H9 (cell line): ENCODE measurements around the gene SFMBT1. TPM values are rescaled to one million over a fixed set of nuclear protein-coding genes. Genes with fewer than 3 reads are reported as not detected.

ENCODE experiments used
- DNase-seq: peaks from one replicate; pipeline ENCODE4 v3.0.0-alpha.2; 2017
- H2AFZ ChIP-seq: one replicate; pipeline ENCODE4 v1.6.1; 2013; ENCODE audit warnings: mild to moderate bottlenecking, low read length, control low read depth, moderate library complexity
- H2AK5ac ChIP-seq: 2 replicates; pipeline ENCODE4 v1.6.1; 2013; ENCODE audit warnings: low read length, control low read depth, mixed read lengths; ENCODE audit not compliant: insufficient read length
- H2BK120ac ChIP-seq: one replicate; pipeline ENCODE4 v1.6.1; 2013; ENCODE audit warnings: low read depth, mild to moderate bottlenecking, low read length, control low read depth, inconsistent platforms; ENCODE audit not compliant: poor library complexity, severe bottlenecking
- H2BK12ac ChIP-seq: 2 replicates; pipeline ENCODE4 v1.6.1; 2013; ENCODE audit warnings: low read length, control low read depth, mixed read lengths, low read depth; ENCODE audit not compliant: insufficient read length
- H2BK15ac ChIP-seq: 2 replicates; pipeline ENCODE4 v1.6.1; 2013; ENCODE audit warnings: low read depth, low read length, control low read depth
- H2BK20ac ChIP-seq: one replicate; pipeline ENCODE4 v1.6.1; 2013; ENCODE audit warnings: low read depth, mild to moderate bottlenecking, low read length, control low read depth, inconsistent platforms; ENCODE audit not compliant: poor library complexity, severe bottlenecking
- H2BK5ac ChIP-seq: 2 replicates; pipeline ENCODE4 v1.6.1; 2013; ENCODE audit warnings: low read length, control low read depth, mixed read lengths; ENCODE audit not compliant: insufficient read length
- H3K14ac ChIP-seq: 2 replicates; pipeline ENCODE4 v1.6.1; 2013; ENCODE audit warnings: low read length, control low read depth; ENCODE audit not compliant: insufficient read depth
- H3K18ac ChIP-seq: 2 replicates; pipeline ENCODE4 v1.6.1; 2013; ENCODE audit warnings: low read depth, mild to moderate bottlenecking, mixed read lengths, low read length, control low read depth; ENCODE audit not compliant: insufficient read length
- H3K23ac ChIP-seq: 2 replicates; pipeline ENCODE4 v1.6.1; 2013; ENCODE audit warnings: low read length, control low read depth, mixed read lengths, low read depth; ENCODE audit not compliant: insufficient read length
- H3K23me2 ChIP-seq: 2 replicates; pipeline ENCODE4 v1.6.1; 2013; ENCODE audit warnings: low read depth, mild to moderate bottlenecking, mixed read lengths, low read length, control low read depth; ENCODE audit not compliant: insufficient read length, poor library complexity, severe bottlenecking
- H3K27ac ChIP-seq: 2 replicates; pipeline ENCODE4 v1.5.1; 2013; ENCODE audit warnings: low read length, control low read depth, mixed read lengths, low read depth; ENCODE audit not compliant: insufficient read length
- H3K27me3 ChIP-seq: 2 replicates; pipeline ENCODE4 v1.6.1; 2013; ENCODE audit warnings: low read length, control low read depth, inconsistent platforms; ENCODE audit not compliant: insufficient read depth
- H3K4ac ChIP-seq: 2 replicates; pipeline ENCODE4 v1.6.1; 2013; ENCODE audit warnings: low read depth, mild to moderate bottlenecking, control low read depth, inconsistent platforms, low read length, moderate library complexity
- H3K4me1 ChIP-seq: 2 replicates; pipeline ENCODE4 v1.6.1; 2013; ENCODE audit warnings: low read length, control low read depth, inconsistent platforms; ENCODE audit not compliant: insufficient read depth
- H3K4me2 ChIP-seq: 2 replicates; pipeline ENCODE4 v1.6.1; 2013; ENCODE audit warnings: low read length, control low read depth, mixed read lengths; ENCODE audit not compliant: insufficient read length, insufficient read depth
- H3K56ac ChIP-seq: 2 replicates; pipeline ENCODE4 v1.6.1; 2013; ENCODE audit warnings: low read depth, mild to moderate bottlenecking, mixed read lengths, low read length, control low read depth; ENCODE audit not compliant: insufficient read length
- H3K79me1 ChIP-seq: 2 replicates; pipeline ENCODE4 v1.6.1; 2013; ENCODE audit warnings: low read depth, mild to moderate bottlenecking, moderate library complexity, low read length, control low read depth, inconsistent platforms; ENCODE audit not compliant: insufficient read depth, poor library complexity, severe bottlenecking
- H3K79me2 ChIP-seq: 2 replicates; pipeline ENCODE4 v1.6.1; 2013; ENCODE audit warnings: low read length, control low read depth, inconsistent platforms; ENCODE audit not compliant: insufficient read depth
- H3K9ac ChIP-seq: 2 replicates; pipeline ENCODE4 v1.6.1; 2013; ENCODE audit warnings: low read length, control low read depth, mixed read lengths; ENCODE audit not compliant: insufficient read length; ENCODE audit errors: extremely low read depth
- H3K9me3 ChIP-seq: one replicate; pipeline ENCODE4 v1.6.1; 2013; ENCODE audit warnings: low read depth, low read length, inconsistent platforms; ENCODE audit not compliant: control insufficient read depth
- H3T11ph ChIP-seq: one replicate; pipeline ENCODE4 v1.6.1; 2013; ENCODE audit warnings: mild to moderate bottlenecking, low read length, control low read depth, inconsistent platforms
- H4K20me1 ChIP-seq: one replicate; pipeline ENCODE4 v1.6.1; 2013; ENCODE audit not compliant: control insufficient read depth, insufficient read length, insufficient read depth
- H4K5ac ChIP-seq: 2 replicates; pipeline ENCODE4 v1.6.1; 2013; ENCODE audit warnings: low read depth, mild to moderate bottlenecking, mixed read lengths, low read length, control low read depth; ENCODE audit not compliant: insufficient read length
- H4K8ac ChIP-seq: replicated peaks from 2 replicates; pipeline ENCODE4 v1.6.1; 2013; ENCODE audit warnings: low read length, control low read depth, mixed read lengths, low read depth; ENCODE audit not compliant: insufficient read length
- H4K91ac ChIP-seq: 2 replicates; pipeline ENCODE4 v1.6.1; 2013; ENCODE audit warnings: low read depth, mild to moderate bottlenecking, moderate library complexity, mixed read lengths, low read length, control low read depth; ENCODE audit not compliant: insufficient read length
- H3K27ac Mint-ChIP-seq, 3 experiments: 2 replicates in 2 of 3; 3 replicates in 1 of 3; pipeline ENCODE4 v1.8.0; 2020 to 2021; ENCODE audit warnings: mixed read lengths in 3 of 3, mild to moderate bottlenecking in 1 of 3, moderate library complexity in 1 of 3
- H3K27me3 Mint-ChIP-seq: 2 replicates; pipeline ENCODE4 v1.8.0; 2021; ENCODE audit warnings: low read depth, mild to moderate bottlenecking, moderate library complexity, mixed read lengths
- H3K36me3 Mint-ChIP-seq, 3 experiments: 2 replicates in 2 of 3; 3 replicates in 1 of 3; pipeline ENCODE4 v1.8.0; 2020 to 2021; ENCODE audit warnings: low read depth in 3 of 3, mixed read lengths in 3 of 3; ENCODE audit not compliant: insufficient read depth in 1 of 3
- H3K4me1 Mint-ChIP-seq, 2 experiments: 2 replicates each; pipeline ENCODE4 v1.8.0; 2020; ENCODE audit warnings: mixed read lengths in 2 of 2
- H3K4me3 Mint-ChIP-seq, 2 experiments: 2 replicates in 1 of 2; 3 replicates in 1 of 2; pipeline ENCODE4 v1.8.0; 2020 to 2021; ENCODE audit warnings: mild to moderate bottlenecking in 2 of 2, mixed read lengths in 2 of 2, moderate library complexity in 1 of 2
- H3K9me3 Mint-ChIP-seq, 2 experiments: 2 replicates in 1 of 2; 3 replicates in 1 of 2; pipeline ENCODE4 v1.8.0; 2020; ENCODE audit warnings: mild to moderate bottlenecking in 2 of 2, mixed read lengths in 2 of 2, moderate library complexity in 1 of 2
- CTCF ChIP-seq: fragments of 200-600 bp; sonication (generic); conservative IDR thresholded peaks from 3 replicates; pipeline ENCODE4 v1.8.0; 2021; ENCODE audit warnings: antibody characterized with exemption, mild to moderate bottlenecking
- WGBS: extraction: QIAGEN DNeasy Blood & Tissue Kit; methylation state at CpG from one replicate; pipeline ENCODE4 v1.1.7; 2013; ENCODE audit warnings: missing lambda C conversion rate, low lambda C conversion rate, mixed read lengths; ENCODE audit not compliant: insufficient read length; ENCODE audit errors: extremely low coverage; 5-methylcytosine and 5-hydroxymethylcytosine counted together
- total RNA-seq: library from RNA; stranded (reverse); gene quantifications from 2 replicates; pipeline ENCODE4 v1.2.1, GENCODE V29; 2021

The SFMBT1 gene
- total RNA-seq, 1 experiment from 2014 or later, result 15.3 TPM

- no peak overlapping the region for H2AFZ ChIP-seq
- no peak overlapping the region for H3T11ph ChIP-seq
- H3K27ac Mint-ChIP-seq, result no peak overlapping the region
- H3K27me3 Mint-ChIP-seq, result no peaks in the 10 kb centered on the region
- H3K23ac ChIP-seq, result no peak overlapping the region
- no peak overlapping the region for H2BK20ac ChIP-seq
- no peaks in the 10 kb centered on the region for H3K79me1 ChIP-seq
- no peak for DNase-seq
- no peaks in the 10 kb centered on the region for H3K9me3 ChIP-seq
- H3K27ac ChIP-seq, result no peak overlapping the region
- H4K91ac ChIP-seq, result no peak overlapping the region
- H4K8ac ChIP-seq, result no peak overlapping the region
- H3K4ac ChIP-seq, result no peak overlapping the region
- H3K9ac ChIP-seq, result no peak overlapping the region
- peaks cover 0 to 2% (median 2%) of the 10 kb centered on the region in 3 experiments; a peak in 3 of 7 replicates for H3K36me3 Mint-ChIP-seq
- no peak overlapping the region for H3K4me3 Mint-ChIP-seq
- H3K56ac ChIP-seq, result no peak overlapping the region
- no peak overlapping the region for H2BK12ac ChIP-seq
- H4K5ac ChIP-seq, result no peak overlapping the region
- no peaks in the 10 kb centered on the region for H3K4me1 Mint-ChIP-seq
- H2BK15ac ChIP-seq, result no peak overlapping the region
- WGBS, result no CpG with 5 or more reads among the region's 5 CpGs
- no peak overlapping the region for H3K18ac ChIP-seq
- H3K14ac ChIP-seq, result no peak overlapping the region
- no peaks in the 10 kb centered on the region for H3K23me2 ChIP-seq
- H3K4me1 ChIP-seq, result no peaks in the 10 kb centered on the region
- H2BK120ac ChIP-seq, result no peak overlapping the region
- no peak overlapping the region for H2AK5ac ChIP-seq
- H2BK5ac ChIP-seq, result no peak overlapping the region
- H3K9me3 Mint-ChIP-seq, result no peaks in the 10 kb centered on the region
- no peaks in the 10 kb centered on the region for H4K20me1 ChIP-seq
- no peaks in the 10 kb centered on the region for H3K27me3 ChIP-seq
- H3K79me2 ChIP-seq, result no peaks in the 10 kb centered on the region
- H3K4me2 ChIP-seq, result no peak overlapping the region
- no peak for TF ChIP-seq CTCF
Measured at GRCh38 chr3:52857864-52858263, 188.0 kb downstream of the SFMBT1 start.
